Measurements from ENCODE around the gene CCIN. TPM values are rescaled to one million over a fixed set of nuclear protein-coding genes. Genes with fewer than 3 reads are reported as not detected.
A peak's percentile ranks its signal among the peaks of the same experiment; 100 is the strongest.
"Not testable (repeated sequence)": the region's sequence is repeated elsewhere in the genome, so short reads cannot be mapped to it uniquely, and the experiment has no call there.

Gene CCIN
- total RNA-seq, 1 experiment from 2014 or later: 0.61 TPM

GRCh38 chr9:36174271-36174670 lies 5.1 kb downstream of the CCIN start:
- no peak overlapping the region for H3K27ac ChIP-seq
- no peaks in the 10 kb centered on the region for H3K36me3 ChIP-seq
- no peak overlapping the region for H3K4me3 ChIP-seq
- no peaks in the 10 kb centered on the region for H3K4me1 ChIP-seq (replicated peaks)
- no peaks in the 10 kb centered on the region for H3K9me3 ChIP-seq (replicated peaks)
- H3K27me3 ChIP-seq (replicated peaks): no peaks in the 10 kb centered on the region
- DNase-seq (ENCODE audit: low read depth in 1 of 2, low spot score in 2 of 2): no peak

- no peaks in the 10 kb centered on the region for H3K27me3 ChIP-seq (replicated peaks)
- H3K4me1 ChIP-seq (replicated peaks): no peaks in the 10 kb centered on the region
- H3K36me3 ChIP-seq: no peaks in the 10 kb centered on the region
- no peak for DNase-seq (ENCODE audit: low read depth in 1 of 2, low spot score in 2 of 2)
- H3K9me3 ChIP-seq (replicated peaks): no peaks in the 10 kb centered on the region
- H3K27ac ChIP-seq: no peak overlapping the region
- no peak overlapping the region for H3K4me3 ChIP-seq
These were observed 5.5 kb downstream of the CCIN start for GRCh38 chr9:36174731-36175130.

- DNase-seq (ENCODE audit: low read depth in 1 of 2, low spot score in 2 of 2); H3K4me1 ChIP-seq (replicated peaks); H3K9me3 ChIP-seq (replicated peaks); H3K27me3 ChIP-seq (replicated peaks); H3K36me3 ChIP-seq; H3K4me3 ChIP-seq; H3K27ac ChIP-seq: not testable (repeated sequence)
These were observed 6.0 kb downstream of the CCIN start for GRCh38 chr9:36175209-36175608.

- H3K9me3 ChIP-seq (replicated peaks); DNase-seq (ENCODE audit: low read depth in 1 of 2, low spot score in 2 of 2); H3K36me3 ChIP-seq; H3K27me3 ChIP-seq (replicated peaks); H3K4me1 ChIP-seq (replicated peaks); H3K27ac ChIP-seq; H3K4me3 ChIP-seq: not testable (repeated sequence)
These were observed 7.3 kb downstream of the CCIN start for GRCh38 chr9:36176496-36176895.

GRCh38 chr9:36177571-36177970 lies 8.4 kb downstream of the CCIN start:
- H3K4me3 ChIP-seq: no peak overlapping the region
- no peaks in the 10 kb centered on the region for H3K4me1 ChIP-seq (replicated peaks)
- no peaks in the 10 kb centered on the region for H3K36me3 ChIP-seq
- H3K27ac ChIP-seq: no peak overlapping the region
- H3K27me3 ChIP-seq (replicated peaks): no peaks in the 10 kb centered on the region
- DNase-seq (ENCODE audit: low read depth in 1 of 2, low spot score in 2 of 2): no peak
- H3K9me3 ChIP-seq (replicated peaks): no peaks in the 10 kb centered on the region

GRCh38 chr9:36180243-36180642 lies 11.1 kb downstream of the CCIN start:
- not testable (repeated sequence) for H3K27me3 ChIP-seq (replicated peaks); H3K4me1 ChIP-seq (replicated peaks); H3K9me3 ChIP-seq (replicated peaks); H3K36me3 ChIP-seq; H3K27ac ChIP-seq; DNase-seq (ENCODE audit: low read depth in 1 of 2, low spot score in 2 of 2); H3K4me3 ChIP-seq

GRCh38 chr9:36187414-36187813 lies 18.2 kb downstream of the CCIN start:
- H3K4me3 ChIP-seq: no peak overlapping the region
- H3K9me3 ChIP-seq (replicated peaks): no peaks in the 10 kb centered on the region
- H3K4me1 ChIP-seq (replicated peaks): peaks cover 23% of the 10 kb centered on the region
- peak in 1 of 2 experiments; percentile 23 for DNase-seq (ENCODE audit: low read depth in 1 of 2, low spot score in 2 of 2)
- H3K36me3 ChIP-seq: peaks cover 8% of the 10 kb centered on the region
- H3K27ac ChIP-seq: no peak overlapping the region
- no peaks in the 10 kb centered on the region for H3K27me3 ChIP-seq (replicated peaks)

GRCh38 chr9:36188212-36188611 lies 19.0 kb downstream of the CCIN start:
- no peaks in the 10 kb centered on the region for H3K9me3 ChIP-seq (replicated peaks)
- no peak overlapping the region for H3K4me3 ChIP-seq
- no peaks in the 10 kb centered on the region for H3K27me3 ChIP-seq (replicated peaks)
- peaks cover 8% of the 10 kb centered on the region for H3K36me3 ChIP-seq
- DNase-seq (ENCODE audit: low read depth in 1 of 2, low spot score in 2 of 2): no peak
- peaks cover 29% of the 10 kb centered on the region for H3K4me1 ChIP-seq (replicated peaks)
- H3K27ac ChIP-seq: no peak overlapping the region

- peak overlapping the region; percentile 80 for H3K4me3 ChIP-seq
- peak overlapping the region; percentile 71 for H3K27ac ChIP-seq
- no peaks in the 10 kb centered on the region for H3K27me3 ChIP-seq (replicated peaks)
- H3K36me3 ChIP-seq: peaks cover 12% of the 10 kb centered on the region
- H3K9me3 ChIP-seq (replicated peaks): no peaks in the 10 kb centered on the region
- peaks cover 29% of the 10 kb centered on the region for H3K4me1 ChIP-seq (replicated peaks)
- DNase-seq (ENCODE audit: low read depth in 1 of 2, low spot score in 2 of 2): peak in 1 of 2 experiments; percentile 11
These were observed 20.8 kb downstream of the CCIN start for GRCh38 chr9:36189976-36190375.

GRCh38 chr9:36190388-36191289 lies 21.5 kb downstream of the CCIN start, which contains the start of gene CLTA:
TSS of gene CLTA (plus strand) at chr9:36190921. CDS start at chr9:36191057, 136 bp downstream.
- Histone ChIP-seq H3K9me3 (replicated peaks) (no peaks in the 10 kb centered on the region), H3K27me3 (replicated peaks) (no peaks in the 10 kb centered on the region), H3K4me3 (peak within 1 kb of the TSS; percentile 80), H3K36me3 (peaks cover 13% of the 10 kb centered on the region), H3K4me1 (replicated peaks) (peaks cover 29% of the 10 kb centered on the region), H3K27ac (peak within 1 kb of the TSS; percentile 71)
- DNase-seq (ENCODE audit: low read depth in 1 of 2, low spot score in 2 of 2): peak; percentile 93 to 95

GRCh38 chr9:36191290-36191645 lies 22.1 kb downstream of the CCIN start:
- no peaks in the 10 kb centered on the region for H3K9me3 ChIP-seq (replicated peaks)
- DNase-seq (ENCODE audit: low read depth in 1 of 2, low spot score in 2 of 2): no peak
- peaks cover 29% of the 10 kb centered on the region for H3K4me1 ChIP-seq (replicated peaks)
- peak overlapping the region; percentile 71 for H3K27ac ChIP-seq
- peak overlapping the region; percentile 80 for H3K4me3 ChIP-seq
- H3K36me3 ChIP-seq: peaks cover 13% of the 10 kb centered on the region
- no peaks in the 10 kb centered on the region for H3K27me3 ChIP-seq (replicated peaks)

GRCh38 chr9:36191686-36192085 lies 22.5 kb downstream of the CCIN start:
- Histone ChIP-seq H3K4me1 (replicated peaks) (peaks cover 29% of the 10 kb centered on the region), H3K27ac (peak overlapping the region; percentile 71; the same call in 1 of the 2 replicates), H3K36me3 (peaks cover 15% of the 10 kb centered on the region), H3K27me3 (replicated peaks) (no peaks in the 10 kb centered on the region), H3K9me3 (replicated peaks) (no peaks in the 10 kb centered on the region), H3K4me3 (peak overlapping the region; percentile 80)
- DNase-seq (ENCODE audit: low read depth in 1 of 2, low spot score in 2 of 2): no peak

- H3K27me3 ChIP-seq (replicated peaks): no peaks in the 10 kb centered on the region
- no peaks in the 10 kb centered on the region for H3K9me3 ChIP-seq (replicated peaks)
- H3K36me3 ChIP-seq: peaks cover 18% of the 10 kb centered on the region
- peaks cover 27% of the 10 kb centered on the region for H3K4me1 ChIP-seq (replicated peaks)
- H3K4me3 ChIP-seq: peak overlapping the region; percentile 80
- no peak for DNase-seq (ENCODE audit: low read depth in 1 of 2, low spot score in 2 of 2)
- H3K27ac ChIP-seq: no peak overlapping the region
These were observed 23.0 kb downstream of the CCIN start for GRCh38 chr9:36192196-36192595.

- peaks cover 20% of the 10 kb centered on the region for H3K4me1 ChIP-seq (replicated peaks)
- H3K27ac ChIP-seq: no peak overlapping the region
- no peaks in the 10 kb centered on the region for H3K27me3 ChIP-seq (replicated peaks)
- DNase-seq (ENCODE audit: low read depth in 1 of 2, low spot score in 2 of 2): no peak
- H3K36me3 ChIP-seq: peaks cover 20% of the 10 kb centered on the region
- no peaks in the 10 kb centered on the region for H3K9me3 ChIP-seq (replicated peaks)
- no peak overlapping the region for H3K4me3 ChIP-seq
These were observed 23.8 kb downstream of the CCIN start for GRCh38 chr9:36193023-36193422.

Data from SJSA1 (cell line).